HAP-1 (cell line): Measurements from ENCODE around the gene FAM107B.

Experiments
- DNase-seq, 2 experiments: peaks; one replicate each; pipeline ENCODE4 v3.0.0-alpha.2; 2016 to 2020; ENCODE audit warnings: low spot score in 2 of 2
- H3K27me3 ChIP-seq: fragments of 250-450 bp; sonication (Bioruptor Pico); 2 replicates; pipeline ENCODE4 v1.5.1; 2020; ENCODE audit warnings: low read depth, mild to moderate bottlenecking, moderate library complexity
- H3K36me3 ChIP-seq: fragments of 250-450 bp; sonication (Bioruptor Pico); replicated peaks from 2 replicates; pipeline ENCODE4 v1.5.1; 2020; ENCODE audit warnings: mild to moderate bottlenecking
- H3K4me1 ChIP-seq: fragments of 250-450 bp; sonication (Bioruptor Pico); 2 replicates; pipeline ENCODE4 v1.5.1; 2020; ENCODE audit warnings: mild to moderate bottlenecking
- H3K4me3 ChIP-seq: fragments of 250-450 bp; sonication (Bioruptor Pico); 2 replicates; pipeline ENCODE4 v1.5.1; 2020; ENCODE audit warnings: mild to moderate bottlenecking, moderate library complexity
- H3K9me3 ChIP-seq: fragments of 250-450 bp; sonication (Bioruptor Pico); 2 replicates; pipeline ENCODE4 v1.5.1; 2020; ENCODE audit warnings: mild to moderate bottlenecking, moderate library complexity
- in situ Hi-C: fragments of 300-500 bp; cut with MboI; formaldehyde crosslinking; loops from 3 replicates; pipeline ENCODE4 v1.14.3; 2020; ENCODE audit warnings: low sequenced_read_pairs, inconsistent platforms, mixed read lengths

The FAM107B gene

DNA sequence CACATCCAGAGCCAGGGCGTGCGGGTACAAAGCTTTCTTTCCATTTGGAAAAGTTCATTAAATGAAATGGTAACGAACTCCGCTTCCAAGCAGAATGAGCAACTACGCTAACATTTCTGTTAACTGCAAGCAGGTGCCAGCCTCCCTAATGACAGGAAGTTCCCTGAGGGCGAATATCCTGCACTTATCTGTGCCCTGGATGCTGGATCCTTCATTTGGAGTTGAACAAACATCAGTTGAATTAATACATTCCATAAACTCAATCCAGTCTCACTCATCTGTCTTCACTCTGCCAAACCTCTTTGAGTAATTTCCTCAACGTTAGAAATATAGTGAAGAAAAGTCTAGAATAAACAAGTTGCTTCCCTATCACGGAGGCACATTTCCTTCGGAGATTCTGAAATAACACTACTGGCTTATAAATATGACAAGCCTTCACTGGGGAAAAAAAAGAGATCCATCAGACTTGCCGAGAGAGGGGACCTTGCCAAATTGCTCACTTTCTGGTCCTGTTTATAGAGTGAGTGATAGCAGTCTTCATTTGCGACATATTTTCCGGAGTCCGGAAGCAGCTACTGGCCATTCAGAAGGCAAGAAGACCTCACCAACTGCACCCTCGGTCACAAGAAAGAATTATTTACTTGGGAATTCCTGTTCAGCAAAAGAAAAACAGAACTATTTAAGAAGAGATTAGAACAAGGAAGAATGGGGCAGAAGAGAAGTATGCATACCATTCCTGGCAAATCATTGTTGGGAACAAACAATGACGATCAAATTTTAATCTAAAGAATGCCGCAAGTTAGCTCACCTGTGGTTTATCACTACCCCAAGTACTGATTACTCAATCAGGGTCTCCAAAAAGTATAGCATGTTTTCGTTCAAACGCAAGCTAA is 196.4 kb downstream of the FAM107B start:
- Histone ChIP-seq H3K27me3 (no peaks in the 10 kb centered on the region), H3K9me3 (no peaks in the 10 kb centered on the region), H3K4me1 (peaks cover 11% of the 10 kb centered on the region), H3K36me3 (no peaks in the 10 kb centered on the region), H3K4me3 (no peak overlapping the region)
- in situ Hi-C loops, result no loop called here
- no peak for DNase-seq

DNA sequence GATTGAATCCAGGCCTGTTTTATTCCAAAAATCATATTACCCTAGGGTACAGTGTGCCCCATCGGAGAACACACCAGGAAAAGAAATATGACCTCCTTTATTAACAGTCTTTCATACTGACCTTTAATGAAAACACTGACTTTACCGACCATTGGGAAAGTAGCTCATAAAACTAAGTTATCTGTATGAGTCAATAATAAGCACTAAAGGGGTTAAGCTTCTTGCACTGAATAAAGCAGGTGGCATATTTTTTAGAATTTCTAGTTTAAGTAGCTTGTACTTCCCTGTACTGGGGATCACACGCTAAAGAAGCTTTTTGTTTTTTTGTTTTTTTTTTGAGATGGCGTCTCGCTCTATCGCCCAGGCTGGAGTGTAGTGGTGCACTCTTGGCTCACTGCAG is 199.8 kb downstream of the FAM107B start:
- no peaks in the 10 kb centered on the region for H3K36me3 ChIP-seq
- DNase-seq, result no peak
- no peaks in the 10 kb centered on the region for H3K27me3 ChIP-seq
- no peaks in the 10 kb centered on the region for H3K9me3 ChIP-seq
- H3K4me3 ChIP-seq, result no peak overlapping the region
- peaks cover 9% of the 10 kb centered on the region for H3K4me1 ChIP-seq
- in situ Hi-C loops, result no loop called here

DNA sequence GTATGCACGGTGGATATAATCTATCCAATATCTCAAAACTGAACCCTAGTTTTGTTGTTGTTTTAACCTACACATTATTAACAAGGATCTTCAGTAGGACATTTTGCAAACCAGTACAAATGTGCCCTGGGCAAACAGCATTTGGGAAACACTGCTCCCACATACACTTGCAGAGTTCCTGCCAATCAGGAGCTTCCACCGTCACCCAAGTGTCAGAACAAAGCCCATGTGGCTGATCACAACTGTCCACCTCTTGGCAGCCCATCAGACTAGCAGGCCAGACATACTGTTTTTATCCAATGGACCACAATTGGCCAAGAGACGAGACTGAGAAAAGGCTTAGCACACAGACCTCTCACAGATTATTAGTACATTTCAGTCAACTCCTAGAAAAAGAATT is 200.4 kb downstream of the FAM107B start:
- Histone ChIP-seq H3K9me3 (no peaks in the 10 kb centered on the region), H3K4me1 (peaks cover 9% of the 10 kb centered on the region), H3K27me3 (no peaks in the 10 kb centered on the region), H3K4me3 (no peak overlapping the region), H3K36me3 (no peaks in the 10 kb centered on the region)
- in situ Hi-C loops, result no loop called here
- no peak for DNase-seq

- H3K36me3 ChIP-seq, result no peaks in the 10 kb centered on the region
- H3K4me3 ChIP-seq, result no peak overlapping the region
- no peaks in the 10 kb centered on the region for H3K9me3 ChIP-seq
- H3K27me3 ChIP-seq, result no peaks in the 10 kb centered on the region
- in situ Hi-C loops, result no loop called here
- peaks cover 7% of the 10 kb centered on the region for H3K4me1 ChIP-seq
- DNase-seq, result no peak
Observed at GRCh38 chr10:14573666-14574261, 200.9 kb downstream of the FAM107B start.

DNA sequence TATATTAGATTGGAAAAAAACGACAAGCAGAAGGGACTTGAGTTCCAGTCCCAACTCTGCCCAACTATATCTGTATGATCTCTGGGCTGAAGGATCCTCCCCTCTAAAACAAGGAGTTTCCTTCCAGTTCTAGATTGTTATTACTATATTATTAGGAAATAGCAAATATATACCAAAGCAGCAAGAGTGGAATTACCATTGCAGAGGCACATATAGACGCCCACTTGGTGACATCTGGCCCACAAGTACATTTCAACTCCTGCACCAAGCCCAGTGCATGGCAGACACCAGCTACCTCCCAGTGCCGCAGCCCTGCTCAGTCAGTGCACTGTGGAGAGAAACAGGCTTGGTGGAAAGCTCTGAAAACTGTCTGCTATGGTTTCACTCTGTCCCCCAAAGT is 201.9 kb downstream of the FAM107B start:
- Histone ChIP-seq H3K4me1 (peaks cover 5% of the 10 kb centered on the region), H3K27me3 (no peaks in the 10 kb centered on the region), H3K4me3 (no peak overlapping the region), H3K9me3 (no peaks in the 10 kb centered on the region), H3K36me3 (no peaks in the 10 kb centered on the region)
- no peak for DNase-seq
- in situ Hi-C loops, result no loop called here

- Histone ChIP-seq H3K4me3 (no peak overlapping the region), H3K36me3 (no peaks in the 10 kb centered on the region), H3K9me3 (no peaks in the 10 kb centered on the region), H3K4me1 (peaks cover 2% of the 10 kb centered on the region; the same call in 1 of the 2 replicates), H3K27me3 (no peaks in the 10 kb centered on the region)
- in situ Hi-C loops, result no loop called here
- no peak for DNase-seq
Observed at GRCh38 chr10:14571866-14572507, 202.7 kb downstream of the FAM107B start.

DNA sequence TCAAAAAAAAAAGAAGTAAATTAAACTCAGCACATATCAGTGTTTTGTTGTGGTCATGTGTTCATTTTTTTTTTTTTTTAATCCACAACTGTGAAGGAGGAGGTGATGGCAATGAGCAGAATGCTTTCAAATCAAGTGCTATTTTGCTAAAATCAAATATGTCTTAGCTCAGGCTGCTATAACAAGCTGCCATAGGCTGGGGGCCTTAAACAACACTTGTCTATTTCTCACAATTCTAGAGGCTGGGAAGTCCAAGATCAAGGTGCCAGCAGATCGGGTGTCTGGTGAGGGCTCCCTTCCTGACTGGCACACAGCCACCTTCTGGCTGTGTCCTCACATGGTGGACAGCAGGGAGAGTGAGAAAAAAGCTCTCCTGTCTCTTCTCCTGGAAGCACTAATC is 203.9 kb downstream of the FAM107B start:
- H3K36me3 ChIP-seq, result no peaks in the 10 kb centered on the region
- no peak overlapping the region for H3K4me3 ChIP-seq
- in situ Hi-C loops, result no loop called here
- H3K27me3 ChIP-seq, result no peaks in the 10 kb centered on the region
- no peak for DNase-seq
- peaks cover 2% of the 10 kb centered on the region; the same call in 1 of the 2 replicates for H3K4me1 ChIP-seq
- H3K9me3 ChIP-seq, result no peaks in the 10 kb centered on the region

DNA sequence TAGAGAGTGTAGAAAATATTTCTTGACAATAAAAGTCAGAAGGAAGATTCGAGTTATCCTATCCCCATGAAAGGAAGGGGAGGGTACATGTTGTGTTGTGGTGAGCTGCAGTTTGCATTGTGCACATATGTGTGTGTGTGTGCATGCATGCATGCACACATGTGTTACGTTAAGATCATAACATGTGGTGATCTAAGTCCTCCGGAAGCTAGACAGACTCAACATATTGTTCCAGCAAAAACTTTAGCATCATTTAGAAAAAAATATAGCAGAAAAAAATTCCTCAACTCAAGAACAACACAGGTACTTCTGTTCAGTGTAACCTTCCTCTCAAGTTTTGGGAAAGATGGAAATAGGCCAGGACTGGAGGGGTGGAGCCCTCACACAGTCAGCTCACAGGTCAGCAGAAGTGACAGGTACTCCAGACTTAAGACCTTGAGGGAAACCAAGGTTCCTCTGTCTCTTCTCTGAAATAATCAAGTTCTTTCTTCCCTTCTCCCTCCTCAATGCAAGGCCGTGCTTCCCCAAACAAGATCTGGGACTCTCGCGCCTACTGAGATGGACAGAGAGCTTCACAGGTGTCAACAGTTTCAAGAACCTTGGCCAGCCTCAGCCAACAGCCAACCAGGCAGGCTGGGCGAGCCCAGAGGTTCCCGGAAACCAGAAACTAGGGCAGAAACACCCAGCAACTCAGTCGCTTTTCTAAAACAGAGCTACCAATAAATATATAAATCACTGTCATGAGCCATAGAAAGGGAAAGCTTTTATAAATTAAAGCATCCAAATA is 205.2 kb downstream of the FAM107B start:
- Histone ChIP-seq H3K36me3 (no peaks in the 10 kb centered on the region), H3K27me3 (no peaks in the 10 kb centered on the region), H3K4me1 (no peaks in the 10 kb centered on the region), H3K4me3 (no peak overlapping the region), H3K9me3 (no peaks in the 10 kb centered on the region)
- no peak for DNase-seq
- in situ Hi-C loops, result no loop called here

DNA sequence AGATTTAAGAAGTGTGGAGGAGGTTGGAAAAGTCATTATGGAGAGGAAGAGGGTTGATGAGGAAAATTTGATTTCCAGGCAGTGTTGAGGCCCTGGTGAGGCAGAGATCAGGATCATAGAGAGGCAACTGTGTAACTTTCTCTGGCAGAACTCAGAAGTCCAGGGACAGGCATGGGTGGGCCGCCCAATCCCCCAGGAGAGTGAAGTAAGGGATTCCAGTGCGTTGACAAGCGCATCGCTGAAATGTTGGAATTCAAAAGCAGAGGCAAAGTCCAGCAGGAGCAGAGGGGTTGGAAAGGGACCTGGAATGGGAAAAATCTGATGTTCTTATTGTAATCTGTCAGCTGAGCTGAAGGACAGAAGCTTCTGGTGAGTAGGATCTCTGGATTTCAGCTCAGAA is 207.3 kb downstream of the FAM107B start:
- Histone ChIP-seq H3K9me3 (no peaks in the 10 kb centered on the region), H3K4me3 (no peak overlapping the region), H3K4me1 (no peaks in the 10 kb centered on the region; the same call in 1 of the 2 replicates), H3K36me3 (no peaks in the 10 kb centered on the region), H3K27me3 (no peaks in the 10 kb centered on the region)
- in situ Hi-C loops, result no loop called here
- DNase-seq, result no peak

DNA sequence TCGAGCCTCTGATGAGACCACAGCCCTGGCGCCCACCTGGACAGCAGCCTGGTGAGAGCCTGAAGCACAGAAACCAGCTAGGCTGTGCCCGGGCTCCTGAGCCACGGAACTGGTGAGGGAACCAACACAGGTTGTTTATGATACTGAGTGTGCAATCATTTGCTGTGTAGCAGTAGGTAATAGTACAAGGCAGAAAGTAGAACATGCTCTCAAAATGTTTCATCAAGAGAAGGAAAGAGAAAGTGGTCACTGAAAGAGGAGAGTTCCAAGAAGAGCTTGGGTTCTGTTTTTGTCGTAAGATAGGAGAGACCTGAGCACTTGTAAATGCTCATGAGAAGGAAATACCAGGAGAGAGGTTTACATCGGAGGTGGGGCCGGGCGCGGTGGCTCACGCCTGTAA is 208.2 kb downstream of the FAM107B start:
- Histone ChIP-seq H3K4me1 (no peaks in the 10 kb centered on the region; the same call in 1 of the 2 replicates), H3K27me3 (no peaks in the 10 kb centered on the region), H3K9me3 (no peaks in the 10 kb centered on the region), H3K36me3 (no peaks in the 10 kb centered on the region), H3K4me3 (no peak overlapping the region)
- in situ Hi-C loops, result no loop called here
- no peak for DNase-seq

GRCh38 chr10:14565199-14565598 is 209.5 kb downstream of the FAM107B start:
- Histone ChIP-seq H3K4me1 (no peaks in the 10 kb centered on the region; the same call in 1 of the 2 replicates), H3K36me3 (no peaks in the 10 kb centered on the region), H3K27me3 (no peaks in the 10 kb centered on the region), H3K9me3 (no peaks in the 10 kb centered on the region), H3K4me3 (no peak overlapping the region)
- DNase-seq, result no peak
- in situ Hi-C loops, result no loop called here

DNA sequence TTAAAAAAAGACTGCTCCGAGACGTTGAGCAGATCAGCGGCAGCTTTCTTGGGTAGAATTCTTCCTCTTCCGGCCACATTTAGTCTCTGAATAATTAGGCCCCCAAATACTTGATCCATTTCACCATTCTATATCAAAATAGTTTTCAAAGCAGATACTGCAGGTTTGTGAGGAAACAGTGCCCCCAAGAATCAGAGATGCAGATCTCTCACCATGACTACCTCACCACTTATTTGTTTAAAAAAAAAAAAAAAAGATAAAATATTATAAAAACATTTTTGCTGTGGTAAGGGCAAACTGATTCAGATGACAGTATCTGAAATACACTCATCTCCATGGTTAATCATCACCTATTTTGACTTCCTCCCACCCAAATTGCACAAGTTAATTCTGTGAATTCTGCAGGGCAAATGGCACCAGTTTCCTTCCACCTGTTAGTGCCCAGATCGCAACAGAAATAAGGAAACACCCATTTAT is 210.4 kb downstream of the FAM107B start:
- Histone ChIP-seq H3K4me1 (no peaks in the 10 kb centered on the region; the same call in 1 of the 2 replicates), H3K9me3 (no peaks in the 10 kb centered on the region), H3K36me3 (no peaks in the 10 kb centered on the region), H3K4me3 (no peak overlapping the region), H3K27me3 (no peaks in the 10 kb centered on the region)
- no peak for DNase-seq
- in situ Hi-C loops, result no loop called here

DNA sequence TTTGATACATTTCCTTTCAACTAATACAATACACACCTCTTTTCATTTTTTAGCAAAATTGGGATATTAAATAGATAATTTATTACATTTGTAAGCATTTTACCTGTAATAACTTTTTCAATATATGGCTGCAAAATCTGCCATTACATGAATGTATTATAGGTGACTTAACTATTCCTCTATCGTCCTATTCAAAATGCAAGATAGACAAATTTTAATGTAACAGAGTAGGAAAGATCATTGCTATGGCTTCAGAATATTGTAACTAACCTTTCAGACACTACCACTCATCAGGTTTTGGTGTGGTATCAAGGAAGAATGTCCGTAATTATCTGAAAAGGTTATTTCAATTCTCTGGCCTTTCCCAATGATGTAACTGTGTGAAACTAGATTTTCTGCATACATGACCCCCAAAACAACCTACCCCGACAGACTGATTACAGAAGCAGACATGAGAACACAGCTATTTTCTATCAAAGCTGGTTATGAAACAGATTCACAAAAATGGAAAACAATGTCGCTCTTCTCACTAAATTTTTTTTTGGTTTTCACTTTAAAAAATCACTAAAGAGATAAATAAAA is 211.2 kb downstream of the FAM107B start:
- Histone ChIP-seq H3K9me3 (no peaks in the 10 kb centered on the region), H3K27me3 (no peaks in the 10 kb centered on the region), H3K4me1 (no peaks in the 10 kb centered on the region; the same call in 1 of the 2 replicates), H3K4me3 (no peak overlapping the region), H3K36me3 (no peaks in the 10 kb centered on the region)
- no peak for DNase-seq
- in situ Hi-C loops, result no loop called here
